GM19043 (cell line): ENCODE data around the gene SSTR5.

ENCODE experiments used
- ATAC-seq: cut with Tn5 transposase; IDR thresholded peaks from one replicate; pipeline ENCODE4 v1.9.1; 2021; ENCODE audit warnings: low read depth; ENCODE audit not compliant: unreplicated experiment

SSTR5 gene

GRCh38 chr16:1038932-1039331, 33.6 kb upstream of the SSTR5 start:
- ATAC-seq: no peak

GRCh38 chr16:1039762-1040161, 32.8 kb upstream of the SSTR5 start:
- no peak for ATAC-seq

GRCh38 chr16:1040346-1040745, 32.2 kb upstream of the SSTR5 start:
- ATAC-seq: no peak

GRCh38 chr16:1042049-1042744, 30.4 kb upstream of the SSTR5 start:
- ATAC-seq: no peak

GRCh38 chr16:1042866-1043265, 29.7 kb upstream of the SSTR5 start:
- ATAC-seq: no peak

- no peak for ATAC-seq
These were observed 28.6 kb upstream of the SSTR5 start for GRCh38 chr16:1043881-1044451.

GRCh38 chr16:1044460-1045309, 27.9 kb upstream of the SSTR5 start:
- no peak for ATAC-seq

GRCh38 chr16:1045310-1045992, 27.1 kb upstream of the SSTR5 start:
- no peak for ATAC-seq

GRCh38 chr16:1045993-1046911, 26.3 kb upstream of the SSTR5 start:
- ATAC-seq: no peak

GRCh38 chr16:1047123-1047522, 25.4 kb upstream of the SSTR5 start:
- ATAC-seq: no peak

- no peak for ATAC-seq
These were observed 24.7 kb upstream of the SSTR5 start for GRCh38 chr16:1047801-1048200.

- ATAC-seq: no peak
These were observed 24.0 kb upstream of the SSTR5 start for GRCh38 chr16:1048442-1049112.

GRCh38 chr16:1049113-1049975, 23.2 kb upstream of the SSTR5 start:
- no peak for ATAC-seq

GRCh38 chr16:1049976-1050247, 22.6 kb upstream of the SSTR5 start:
- ATAC-seq: no peak

- ATAC-seq: no peak
These were observed 22.0 kb upstream of the SSTR5 start for GRCh38 chr16:1050516-1050915.

- no peak for ATAC-seq
These were observed 21.6 kb upstream of the SSTR5 start for GRCh38 chr16:1050921-1051320.

- ATAC-seq: no peak
These were observed 21.1 kb upstream of the SSTR5 start for GRCh38 chr16:1051446-1051845.

GRCh38 chr16:1052721-1053120, 19.8 kb upstream of the SSTR5 start:
- ATAC-seq: no peak

- no peak for ATAC-seq
These were observed 19.4 kb upstream of the SSTR5 start for GRCh38 chr16:1053121-1053521.
